ENCODE data around the gene SYP. TPM values are rescaled to one million over a fixed set of nuclear protein-coding genes. Genes with fewer than 3 reads are reported as not detected.

The SYP gene
- total and polyA plus RNA-seq, 10 of the 15 experiments (the other 5 are each of a cell fraction or from before 2014, with no cell fraction given): 0.34 to 1.7 (median 0.74) TPM

DNA sequence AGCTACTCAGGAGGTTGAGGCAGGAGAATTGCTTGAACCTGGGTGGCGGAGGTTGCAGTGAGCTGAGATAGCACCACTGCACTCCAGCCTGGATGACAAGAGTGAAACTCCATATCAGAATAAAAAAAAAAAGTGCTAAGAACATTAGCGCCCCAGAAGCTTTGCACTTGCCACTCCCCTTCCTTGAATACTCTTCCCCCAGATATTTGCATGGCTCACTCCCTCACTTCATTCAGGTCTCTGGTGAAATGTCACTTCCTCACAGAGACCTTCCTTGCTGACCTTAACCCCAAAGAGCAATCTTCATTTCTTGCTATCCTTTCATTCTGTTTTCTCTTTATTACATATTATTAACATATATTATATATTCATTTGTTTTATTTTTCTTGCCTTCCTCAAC, 21.9 kb upstream of the SYP start:
- Histone ChIP-seq H3K4me3 (no peak overlapping the region), H3K27ac (ENCODE audit: control insufficient read depth, insufficient read depth) (no peak overlapping the region), H3K4me2 (ENCODE audit: control insufficient read depth, insufficient read depth) (no peak overlapping the region), H3K9me3 (replicated peaks; ENCODE audit: control insufficient read depth, insufficient read depth, low read length) (no peaks in the 10 kb centered on the region; the same call in 2 of the 3 replicates), H4K20me1 (ENCODE audit: control insufficient read depth, insufficient read depth) (no peaks in the 10 kb centered on the region), H3K27me3 (replicated peaks in 1 of 2; ENCODE audit: control insufficient read depth in 2 of 2, insufficient read depth in 2 of 2, low read length in 1 of 2) (no peaks in the 10 kb centered on the region), H3K4me1 (ENCODE audit: control insufficient read depth, insufficient read depth, low read length) (no peaks in the 10 kb centered on the region), H3K36me3 (ENCODE audit: control insufficient read depth in 2 of 2, insufficient read depth in 2 of 2, low read length in 1 of 2) (no peaks in the 10 kb centered on the region), H3K79me2 (ENCODE audit: control insufficient read depth, insufficient read depth, low read length) (no peaks in the 10 kb centered on the region), H2AFZ (ENCODE audit: control insufficient read depth, low read depth, low read length) (no peak overlapping the region), H3K9ac (ENCODE audit: control insufficient read depth, insufficient read depth, low read length) (no peak overlapping the region)
- no peak for ATAC-seq
- FAIRE-seq: no peak
- no TSS peak for BruUV-seq (replicated peaks)
- TF ChIP-seq FOXM1 (IDR thresholded peaks at IDR 0.05; ENCODE audit: low read depth, low read length) (no peak), MYC (IDR thresholded peaks at IDR 0.05; ENCODE audit: insufficient read depth, insufficient read length, insufficient replicate concordance, low read length, severe bottlenecking) (no peak)
- TF ChIP-seq, protein P1, sequence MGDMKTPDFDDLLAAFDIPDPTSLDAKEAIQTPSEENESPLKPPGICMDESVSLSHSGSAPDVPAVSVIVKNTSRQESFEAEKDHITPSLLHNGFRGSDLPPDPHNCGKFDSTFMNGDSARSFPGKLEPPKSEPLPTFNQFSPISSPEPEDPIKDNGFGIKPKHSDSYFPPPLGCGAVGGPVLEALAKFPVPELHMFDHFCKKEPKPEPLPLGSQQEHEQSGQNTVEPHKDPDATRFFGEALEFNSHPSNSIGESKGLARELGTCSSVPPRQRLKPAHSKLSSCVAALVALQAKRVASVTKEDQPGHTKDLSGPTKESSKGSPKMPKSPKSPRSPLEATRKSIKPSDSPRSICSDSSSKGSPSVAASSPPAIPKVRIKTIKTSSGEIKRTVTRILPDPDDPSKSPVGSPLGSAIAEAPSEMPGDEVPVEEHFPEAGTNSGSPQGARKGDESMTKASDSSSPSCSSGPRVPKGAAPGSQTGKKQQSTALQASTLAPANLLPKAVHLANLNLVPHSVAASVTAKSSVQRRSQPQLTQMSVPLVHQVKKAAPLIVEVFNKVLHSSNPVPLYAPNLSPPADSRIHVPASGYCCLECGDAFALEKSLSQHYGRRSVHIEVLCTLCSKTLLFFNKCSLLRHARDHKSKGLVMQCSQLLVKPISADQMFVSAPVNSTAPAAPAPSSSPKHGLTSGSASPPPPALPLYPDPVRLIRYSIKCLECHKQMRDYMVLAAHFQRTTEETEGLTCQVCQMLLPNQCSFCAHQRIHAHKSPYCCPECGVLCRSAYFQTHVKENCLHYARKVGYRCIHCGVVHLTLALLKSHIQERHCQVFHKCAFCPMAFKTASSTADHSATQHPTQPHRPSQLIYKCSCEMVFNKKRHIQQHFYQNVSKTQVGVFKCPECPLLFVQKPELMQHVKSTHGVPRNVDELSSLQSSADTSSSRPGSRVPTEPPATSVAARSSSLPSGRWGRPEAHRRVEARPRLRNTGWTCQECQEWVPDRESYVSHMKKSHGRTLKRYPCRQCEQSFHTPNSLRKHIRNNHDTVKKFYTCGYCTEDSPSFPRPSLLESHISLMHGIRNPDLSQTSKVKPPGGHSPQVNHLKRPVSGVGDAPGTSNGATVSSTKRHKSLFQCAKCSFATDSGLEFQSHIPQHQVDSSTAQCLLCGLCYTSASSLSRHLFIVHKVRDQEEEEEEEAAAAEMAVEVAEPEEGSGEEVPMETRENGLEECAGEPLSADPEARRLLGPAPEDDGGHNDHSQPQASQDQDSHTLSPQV (IDR thresholded peaks at IDR 0.05): no peak
- POLR2A ChIA-PET: no interaction called here
- RAD21 ChIA-PET (ENCODE audit: unreplicated experiment): no interaction called here
- DNase-seq (ENCODE audit: low read depth, low spot score): no peak
- in situ Hi-C loops (cut with MboI): no loop called here
- CTCF ChIA-PET: no interaction called here
- WGBS (ENCODE audit: insufficient coverage, insufficient replicate concordance, low lambda C conversion rate, missing lambda C conversion rate): 39% methylated on average over 2 of the region's 2 CpGs
- SMC1A ChIA-PET (ENCODE audit: uncharacterized antibody, unreplicated experiment): no interaction called here
- intact Hi-C loops (cut with micrococcal nuclease; ENCODE audit: unreplicated experiment): no loop called here

DNA sequence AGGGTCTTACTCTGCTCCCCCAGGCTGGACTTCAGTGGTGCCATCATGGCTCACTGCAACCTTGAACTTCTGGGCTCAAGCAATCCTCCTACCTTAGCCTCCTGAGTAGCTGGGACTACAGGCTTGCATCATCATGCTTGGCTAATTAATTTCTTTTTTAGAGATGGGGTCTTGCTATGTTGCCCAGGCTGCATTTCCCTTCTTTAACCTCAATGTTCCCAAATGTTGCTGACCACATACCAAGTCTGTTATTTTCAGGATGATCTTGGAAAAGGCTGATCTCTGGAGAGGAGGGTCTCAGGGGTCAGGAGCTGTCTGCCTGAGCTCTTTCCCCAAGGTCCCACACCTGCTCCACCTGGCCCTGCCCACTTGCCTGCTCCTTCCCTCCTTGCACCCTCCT, 20.1 kb upstream of the SYP start:
- ChIA-PET SMC1A (ENCODE audit: uncharacterized antibody, unreplicated experiment) (no interaction called here), POLR2A (no interaction called here), RAD21 (ENCODE audit: unreplicated experiment) (no interaction called here), CTCF (no interaction called here)
- Histone ChIP-seq H3K9me3 (replicated peaks; ENCODE audit: control insufficient read depth, insufficient read depth, low read length) (no peaks in the 10 kb centered on the region; the same call in 2 of the 3 replicates), H3K79me2 (ENCODE audit: control insufficient read depth, insufficient read depth, low read length) (no peaks in the 10 kb centered on the region), H3K27ac (ENCODE audit: control insufficient read depth, insufficient read depth) (no peak overlapping the region), H3K36me3 (ENCODE audit: control insufficient read depth in 2 of 2, insufficient read depth in 2 of 2, low read length in 1 of 2) (no peaks in the 10 kb centered on the region), H4K20me1 (ENCODE audit: control insufficient read depth, insufficient read depth) (no peaks in the 10 kb centered on the region), H3K27me3 (replicated peaks in 1 of 2; ENCODE audit: control insufficient read depth in 2 of 2, insufficient read depth in 2 of 2, low read length in 1 of 2) (no peaks in the 10 kb centered on the region), H3K9ac (ENCODE audit: control insufficient read depth, insufficient read depth, low read length) (no peak overlapping the region), H2AFZ (ENCODE audit: control insufficient read depth, low read depth, low read length) (no peak overlapping the region), H3K4me2 (ENCODE audit: control insufficient read depth, insufficient read depth) (no peak overlapping the region), H3K4me3 (no peak overlapping the region), H3K4me1 (ENCODE audit: control insufficient read depth, insufficient read depth, low read length) (no peaks in the 10 kb centered on the region)
- no peak for FAIRE-seq
- no peak for ATAC-seq
- no peak for DNase-seq (ENCODE audit: low read depth, low spot score)
- in situ Hi-C loops (cut with MboI): no loop called here
- BruUV-seq (replicated peaks): no TSS peak
- TF ChIP-seq, protein P2, sequence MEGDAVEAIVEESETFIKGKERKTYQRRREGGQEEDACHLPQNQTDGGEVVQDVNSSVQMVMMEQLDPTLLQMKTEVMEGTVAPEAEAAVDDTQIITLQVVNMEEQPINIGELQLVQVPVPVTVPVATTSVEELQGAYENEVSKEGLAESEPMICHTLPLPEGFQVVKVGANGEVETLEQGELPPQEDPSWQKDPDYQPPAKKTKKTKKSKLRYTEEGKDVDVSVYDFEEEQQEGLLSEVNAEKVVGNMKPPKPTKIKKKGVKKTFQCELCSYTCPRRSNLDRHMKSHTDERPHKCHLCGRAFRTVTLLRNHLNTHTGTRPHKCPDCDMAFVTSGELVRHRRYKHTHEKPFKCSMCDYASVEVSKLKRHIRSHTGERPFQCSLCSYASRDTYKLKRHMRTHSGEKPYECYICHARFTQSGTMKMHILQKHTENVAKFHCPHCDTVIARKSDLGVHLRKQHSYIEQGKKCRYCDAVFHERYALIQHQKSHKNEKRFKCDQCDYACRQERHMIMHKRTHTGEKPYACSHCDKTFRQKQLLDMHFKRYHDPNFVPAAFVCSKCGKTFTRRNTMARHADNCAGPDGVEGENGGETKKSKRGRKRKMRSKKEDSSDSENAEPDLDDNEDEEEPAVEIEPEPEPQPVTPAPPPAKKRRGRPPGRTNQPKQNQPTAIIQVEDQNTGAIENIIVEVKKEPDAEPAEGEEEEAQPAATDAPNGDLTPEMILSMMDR (IDR thresholded peaks at IDR 0.05 in 2 of 3, conservative IDR thresholded peaks at IDR 0.05 in 1 of 3; ENCODE audit: control insufficient read depth in 2 of 3, extremely low read depth in 1 of 3, insufficient read depth in 1 of 3, low read depth in 3 of 3, low read length in 3 of 3): no peak
- TF ChIP-seq MYB (IDR thresholded peaks at IDR 0.05; ENCODE audit: borderline replicate concordance, low read depth, low read length) (no peak), SMARCA5 (IDR thresholded peaks at IDR 0.05) (no peak), ZZZ3 (IDR thresholded peaks at IDR 0.05; ENCODE audit: control insufficient read depth, insufficient read length, low read depth) (no peak), NBN (IDR thresholded peaks at IDR 0.05) (no peak), RAD21 (IDR thresholded peaks at IDR 0.05; ENCODE audit: insufficient read depth, low read depth, low read length) (no peak), ZNF622 (IDR thresholded peaks at IDR 0.05) (no peak), POLR2A (IDR thresholded peaks at IDR 0.05; ENCODE audit: low read depth, low read length) (no peak)
- TF ChIP-seq, protein P3, sequence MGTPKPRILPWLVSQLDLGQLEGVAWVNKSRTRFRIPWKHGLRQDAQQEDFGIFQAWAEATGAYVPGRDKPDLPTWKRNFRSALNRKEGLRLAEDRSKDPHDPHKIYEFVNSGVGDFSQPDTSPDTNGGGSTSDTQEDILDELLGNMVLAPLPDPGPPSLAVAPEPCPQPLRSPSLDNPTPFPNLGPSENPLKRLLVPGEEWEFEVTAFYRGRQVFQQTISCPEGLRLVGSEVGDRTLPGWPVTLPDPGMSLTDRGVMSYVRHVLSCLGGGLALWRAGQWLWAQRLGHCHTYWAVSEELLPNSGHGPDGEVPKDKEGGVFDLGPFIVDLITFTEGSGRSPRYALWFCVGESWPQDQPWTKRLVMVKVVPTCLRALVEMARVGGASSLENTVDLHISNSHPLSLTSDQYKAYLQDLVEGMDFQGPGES (IDR thresholded peaks at IDR 0.05): no peak
- intact Hi-C loops (cut with micrococcal nuclease; ENCODE audit: unreplicated experiment): no loop called here

All from GM12878 (cell line).